ENCODE results near the gene HOATZ. TPM values are rescaled to one million over a fixed set of nuclear protein-coding genes. Genes with fewer than 3 reads are reported as not detected.

Gene HOATZ
- polyA plus RNA-seq, 1 of the 3 experiments (the other 2 are of a cell fraction) = 4.9 TPM

GRCh38 chr11:111472228-111472627, 42.4 kb upstream of the HOATZ start:
- Histone ChIP-seq H3K4me2 (no peak overlapping the region), H3K4me3 (ENCODE audit: low read depth in 2 of 2, low read length in 1 of 2) (no peak overlapping the region), H2AFZ (ENCODE audit: low read depth) (no peak overlapping the region), H3K9me2 (no peaks in the 10 kb centered on the region), H3K36me3 (replicated peaks in 1 of 2; ENCODE audit: control insufficient read depth in 1 of 2, insufficient read depth in 2 of 2, low read length in 1 of 2) (peaks cover 0 to 4% of the 10 kb centered on the region in 2 experiments), H3K27me3 (ENCODE audit: insufficient read depth) (no peaks in the 10 kb centered on the region), H3K9ac (no peak overlapping the region), H3K4me1 (ENCODE audit: control insufficient read depth in 1 of 2, insufficient read depth in 2 of 2, low read depth in 1 of 2, low read length in 1 of 2) (peaks cover 0 to 2% of the 10 kb centered on the region in 2 experiments; a peak in 1 of 4 replicates), H3K9me3 (no peaks in the 10 kb centered on the region), H4K20me1 (ENCODE audit: insufficient read depth) (no peaks in the 10 kb centered on the region), H3K27ac (ENCODE audit: low read depth in 2 of 2, low read length in 1 of 2) (no peak overlapping the region), H3F3A (replicated peaks; ENCODE audit: insufficient read depth) (no peaks in the 10 kb centered on the region), H3K79me2 (ENCODE audit: insufficient read depth) (no peaks in the 10 kb centered on the region)
- CTCF ChIA-PET = interaction anchor here (1.2 kb wide), 1 partner anchor 25 kb away, joined by 3 read pairs; no protein-coding TSS in a partner anchor
- POLR2A ChIA-PET = no interaction called here
- TF ChIP-seq RAD21 (IDR thresholded peaks at IDR 0.05; ENCODE audit: low read length) (no peak), TEAD4 (IDR thresholded peaks at IDR 0.05; ENCODE audit: borderline replicate concordance, insufficient read depth) (no peak), USF2 (IDR thresholded peaks at IDR 0.05; ENCODE audit: borderline replicate concordance, low read depth, low read length) (no peak), FOXJ3 (CRISPR knock-in tag; IDR thresholded peaks at IDR 0.05) (no peak), POLR2AphosphoS5 (IDR thresholded peaks at IDR 0.05; ENCODE audit: low read depth, low read length) (no peak), FOSL2 (IDR thresholded peaks at IDR 0.05; ENCODE audit: borderline replicate concordance, low read depth) (no peak), SMC3 (IDR thresholded peaks at IDR 0.05; ENCODE audit: low read depth, low read length) (no peak), YY1 (IDR thresholded peaks at IDR 0.05; ENCODE audit: low read depth) (no peak), RXRA (IDR thresholded peaks at IDR 0.05; ENCODE audit: borderline replicate concordance, low read depth) (no peak), CHD2 (IDR thresholded peaks at IDR 0.05; ENCODE audit: low read length, partially characterized antibody) (no peak), TCF12 (IDR thresholded peaks at IDR 0.05) (no peak), RFX5 (IDR thresholded peaks at IDR 0.05; ENCODE audit: low read length) (no peak), RCOR1 (IDR thresholded peaks at IDR 0.05; ENCODE audit: low read length) (no peak)
- TF ChIP-seq, protein P1, sequence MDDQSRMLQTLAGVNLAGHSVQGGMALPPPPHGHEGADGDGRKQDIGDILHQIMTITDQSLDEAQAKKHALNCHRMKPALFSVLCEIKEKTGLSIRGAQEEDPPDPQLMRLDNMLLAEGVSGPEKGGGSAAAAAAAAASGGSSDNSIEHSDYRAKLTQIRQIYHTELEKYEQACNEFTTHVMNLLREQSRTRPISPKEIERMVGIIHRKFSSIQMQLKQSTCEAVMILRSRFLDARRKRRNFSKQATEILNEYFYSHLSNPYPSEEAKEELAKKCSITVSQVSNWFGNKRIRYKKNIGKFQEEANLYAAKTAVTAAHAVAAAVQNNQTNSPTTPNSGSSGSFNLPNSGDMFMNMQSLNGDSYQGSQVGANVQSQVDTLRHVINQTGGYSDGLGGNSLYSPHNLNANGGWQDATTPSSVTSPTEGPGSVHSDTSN (IDR thresholded peaks at IDR 0.05) = no peak
- DNase-seq = no peak
- 61% methylated on average over 1 of the region's 1 CpG for WGBS (ENCODE audit: low lambda C conversion rate)

DNA sequence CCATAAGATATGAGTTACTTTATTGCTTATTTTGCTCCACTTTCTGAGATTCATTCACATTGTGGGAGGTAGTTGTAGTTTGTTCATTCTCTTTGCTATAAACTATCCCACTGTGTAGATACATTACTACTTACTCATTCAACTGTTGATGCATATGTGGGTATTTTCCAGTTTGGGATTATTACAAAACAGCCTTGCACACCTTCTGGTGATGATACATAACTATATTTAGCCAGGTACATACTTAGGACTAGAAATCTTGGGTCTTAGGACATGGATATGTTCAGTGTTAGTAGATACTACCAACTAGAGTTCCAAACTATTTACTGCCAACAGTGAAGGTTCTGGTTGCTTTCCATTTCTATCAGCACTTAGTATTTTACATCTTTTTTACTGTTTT, 40.1 kb upstream of the HOATZ start:
- H4K20me1 ChIP-seq (ENCODE audit: insufficient read depth) = no peaks in the 10 kb centered on the region
- no peaks in the 10 kb centered on the region for H3F3A ChIP-seq (replicated peaks; ENCODE audit: insufficient read depth)
- H3K4me2 ChIP-seq = no peak overlapping the region
- H3K27ac ChIP-seq (ENCODE audit: low read depth in 2 of 2, low read length in 1 of 2) = no peak overlapping the region
- no peaks in the 10 kb centered on the region for H3K79me2 ChIP-seq (ENCODE audit: insufficient read depth)
- no peak overlapping the region for H2AFZ ChIP-seq (ENCODE audit: low read depth)
- no peak for TF ChIP-seq NRF1 (IDR thresholded peaks at IDR 0.05; ENCODE audit: low read depth, low read length)
- no peak for TF ChIP-seq TAF1 (IDR thresholded peaks at IDR 0.05; ENCODE audit: borderline replicate concordance, low read depth, low read length)
- no peak for TF ChIP-seq JUND (IDR thresholded peaks at IDR 0.05)
- TF ChIP-seq TCF12 (IDR thresholded peaks at IDR 0.05) = no peak
- no peak for TF ChIP-seq POLR2AphosphoS5 (IDR thresholded peaks at IDR 0.05; ENCODE audit: low read depth, low read length)
- TF ChIP-seq FOSL2 (IDR thresholded peaks at IDR 0.05; ENCODE audit: borderline replicate concordance, low read depth) = no peak
- TF ChIP-seq RFX5 (IDR thresholded peaks at IDR 0.05; ENCODE audit: low read length) = no peak
- no peak for TF ChIP-seq TEAD4 (IDR thresholded peaks at IDR 0.05; ENCODE audit: borderline replicate concordance, insufficient read depth)
- TF ChIP-seq MAX (IDR thresholded peaks at IDR 0.05; ENCODE audit: low read depth) = no peak
- no peak for TF ChIP-seq NFIC (IDR thresholded peaks at IDR 0.05; ENCODE audit: borderline replicate concordance)
- no peak overlapping the region for H3K9ac ChIP-seq
- no peaks in the 10 kb centered on the region for H3K9me3 ChIP-seq
- ChIA-PET CTCF (interaction anchor here (0.6 kb wide), 1 partner anchor 280 kb away, joined by 5 read pairs; no protein-coding TSS in a partner anchor), POLR2A (no interaction called here)
- no peak overlapping the region for H3K4me3 ChIP-seq (ENCODE audit: low read depth in 2 of 2, low read length in 1 of 2)
- DNase-seq = no peak
- no peaks in the 10 kb centered on the region for H3K9me2 ChIP-seq
- H3K4me1 ChIP-seq (ENCODE audit: control insufficient read depth in 1 of 2, insufficient read depth in 2 of 2, low read depth in 1 of 2, low read length in 1 of 2) = no peaks in the 10 kb centered on the region; a peak in 1 of 4 replicates
- H3K27me3 ChIP-seq (ENCODE audit: insufficient read depth) = no peaks in the 10 kb centered on the region
- peaks cover 0 to 4% of the 10 kb centered on the region in 2 experiments for H3K36me3 ChIP-seq (replicated peaks in 1 of 2; ENCODE audit: control insufficient read depth in 1 of 2, insufficient read depth in 2 of 2, low read length in 1 of 2)

Data from SK-N-SH (cell line).